Ovary (tissue), 3 donors: ENCODE results near the gene MARCHF4.

Source experiments
- CTCF ChIP-seq, 3 donors: fragments of 450-650 bp in 2 of 3; fragments of 200-600 bp in 1 of 3; IDR thresholded peaks; one replicate each; pipeline versions ENCODE4 v1.5.1 to v1.8.0; 2016 to 2022; ENCODE audit warnings: antibody characterized with exemption in 3 of 3, mild to moderate bottlenecking in 1 of 3
- EP300 ChIP-seq: sonication (generic); formaldehyde crosslinking; IDR thresholded peaks from one replicate; pipeline ENCODE4 v1.6.1; 2017; ENCODE audit warnings: antibody characterized with exemption
- POLR2A ChIP-seq: fragments of 450-650 bp; IDR thresholded peaks from one replicate; pipeline ENCODE4 v1.6.1; 2017; ENCODE audit warnings: antibody characterized with exemption, mild to moderate bottlenecking, moderate library complexity
- donor health status: DM: no; HTN: no; CAD: no.

- TF ChIP-seq POLR2A (no peak), CTCF (IDR thresholded peaks at IDR 0.05) (no peak), EP300 (no peak)
Observed at GRCh38 chr2:216392018-216392562, 19.8 kb upstream of the MARCHF4 start.
